SIG-M5 treated with dmso at 0.1 percent for 504 hours (cell line): ENCODE results near the gene FCN2.

Source experiments
- DNase-seq: peaks from one replicate; lab custom pipeline; 2025; ENCODE audit not compliant: unreplicated experiment; lab: John Stamatoyannopoulos, UW

Gene FCN2

GRCh38 chr9:134887686-134888602, 7.3 kb downstream of the FCN2 start:
- DNase-seq, result no peak

- DNase-seq, result no peak
These were observed 8.1 kb downstream of the FCN2 start for GRCh38 chr9:134888603-134889190.

GRCh38 chr9:134889386-134890154, 9.0 kb downstream of the FCN2 start:
- DNase-seq, result no peak

- DNase-seq, result no peak
These were observed 9.5 kb downstream of the FCN2 start for GRCh38 chr9:134890155-134890495.

GRCh38 chr9:134891053-134891452, 10.4 kb downstream of the FCN2 start:
- DNase-seq, result no peak

GRCh38 chr9:134891713-134892112, 11.1 kb downstream of the FCN2 start:
- no peak for DNase-seq

GRCh38 chr9:134892221-134892620, 11.6 kb downstream of the FCN2 start:
- no peak for DNase-seq

- DNase-seq, result no peak
These were observed 12.3 kb downstream of the FCN2 start for GRCh38 chr9:134892820-134893420.

GRCh38 chr9:134894136-134894860, 13.7 kb downstream of the FCN2 start:
- DNase-seq, result no peak

GRCh38 chr9:134895097-134895496, 14.5 kb downstream of the FCN2 start:
- no peak for DNase-seq

- DNase-seq, result no peak
These were observed 14.9 kb downstream of the FCN2 start for GRCh38 chr9:134895567-134895907.

- DNase-seq, result no peak
These were observed 15.6 kb downstream of the FCN2 start for GRCh38 chr9:134895908-134896833.

GRCh38 chr9:134896834-134897583, 16.4 kb downstream of the FCN2 start:
- DNase-seq, result no peak

GRCh38 chr9:134897584-134898170, 17.1 kb downstream of the FCN2 start:
- no peak for DNase-seq

GRCh38 chr9:134898319-134898718, 17.7 kb downstream of the FCN2 start:
- no peak for DNase-seq

GRCh38 chr9:134899168-134899567, 18.6 kb downstream of the FCN2 start:
- no peak for DNase-seq

- no peak for DNase-seq
These were observed 19.2 kb downstream of the FCN2 start for GRCh38 chr9:134899818-134900217.

GRCh38 chr9:134902936-134903335, 22.3 kb downstream of the FCN2 start:
- DNase-seq, result no peak
